BE2C (cell line): ENCODE measurements around the gene PIGQ. TPM values are rescaled to one million over a fixed set of nuclear protein-coding genes. Genes with fewer than 3 reads are reported as not detected.

Experiments
- DNase-seq: peaks from one replicate; pipeline ENCODE4 v3.0.0-alpha.2; 2020
- H3K27me3 ChIP-seq: fragments of 250-450 bp; sonication (Bioruptor Pico); 2 replicates; pipeline ENCODE4 v1.5.1; 2020; ENCODE audit warnings: mild to moderate bottlenecking
- H3K36me3 ChIP-seq: fragments of 250-450 bp; sonication (Bioruptor Pico); 2 replicates; pipeline ENCODE4 v1.5.1; 2020; ENCODE audit warnings: mild to moderate bottlenecking
- H3K4me1 ChIP-seq: fragments of 250-450 bp; sonication (Bioruptor Pico); 2 replicates; pipeline ENCODE4 v1.5.1; 2020
- H3K4me3 ChIP-seq: 2 replicates; pipeline ENCODE4 v1.5.1; 2011; ENCODE audit warnings: low read depth, low read length
- H3K9me3 ChIP-seq: fragments of 250-450 bp; sonication (Bioruptor Pico); 2 replicates; pipeline ENCODE4 v1.5.1; 2020
- CTCF ChIP-seq: IDR thresholded peaks from 2 replicates; pipeline ENCODE4 v1.5.1; 2012; ENCODE audit warnings: mild to moderate bottlenecking, low read depth, low read length
- polyA plus RNA-seq: library from polyadenylated mRNA; unstranded; fragments of >200 nt; gene quantifications from one replicate; pipeline ENCODE4 v1.2.1, GENCODE V29; 2012; ENCODE audit warnings: low read depth, missing spikeins; ENCODE audit not compliant: insufficient read length, insufficient read depth

PIGQ gene
- 116 TPM for polyA plus RNA-seq

- no peaks in the 10 kb centered on the region for H3K27me3 ChIP-seq
- no peaks in the 10 kb centered on the region for H3K9me3 ChIP-seq
- TF ChIP-seq CTCF, result no peak
- peak; percentile 72 for DNase-seq
- H3K4me1 ChIP-seq, result peaks cover 45% of the 10 kb centered on the region
- peak within 1 kb of the TSS; percentile 59 for H3K4me3 ChIP-seq
- H3K36me3 ChIP-seq, result peaks cover 23% of the 10 kb centered on the region
These were observed at the start of gene PIGQ for GRCh38 chr16:569445-570254. TSS of gene PIGQ (plus strand) at chr16:569968. CDS start at chr16:574075, 4,107 bp downstream.

- DNase-seq, result no peak
- TF ChIP-seq CTCF, result no peak
These were observed 48.9 kb upstream of the PIGQ start for GRCh38 chr16:520847-521246.

GRCh38 chr16:521381-522210 is 48.2 kb upstream of the PIGQ start:
- Histone ChIP-seq H3K4me1 (no peaks in the 10 kb centered on the region; the same call in 1 of the 2 replicates), H3K27me3 (no peaks in the 10 kb centered on the region), H3K4me3 (no peak overlapping the region), H3K36me3 (peaks cover 14% of the 10 kb centered on the region), H3K9me3 (no peaks in the 10 kb centered on the region)
- TF ChIP-seq CTCF, result no peak
- no peak for DNase-seq

More at GRCh38 chr16:520847-521246, 48.9 kb upstream of the PIGQ start:
- Histone ChIP-seq H3K9me3 (no peaks in the 10 kb centered on the region), H3K36me3 (peaks cover 16% of the 10 kb centered on the region), H3K27me3 (no peaks in the 10 kb centered on the region), H3K4me1 (no peaks in the 10 kb centered on the region), H3K4me3 (no peak overlapping the region)

GRCh38 chr16:522320-523096 is 47.3 kb upstream of the PIGQ start:
- Histone ChIP-seq H3K4me3 (no peak overlapping the region), H3K36me3 (peaks cover 14% of the 10 kb centered on the region), H3K27me3 (no peaks in the 10 kb centered on the region), H3K9me3 (no peaks in the 10 kb centered on the region), H3K4me1 (no peaks in the 10 kb centered on the region; the same call in 1 of the 2 replicates)
- no peak for DNase-seq
- TF ChIP-seq CTCF, result no peak

GRCh38 chr16:523097-523741 is 46.5 kb upstream of the PIGQ start:
- TF ChIP-seq CTCF, result no peak
- Histone ChIP-seq H3K36me3 (peaks cover 14% of the 10 kb centered on the region), H3K4me1 (no peaks in the 10 kb centered on the region; the same call in 1 of the 2 replicates), H3K27me3 (no peaks in the 10 kb centered on the region), H3K4me3 (no peak overlapping the region), H3K9me3 (no peaks in the 10 kb centered on the region)
- no peak for DNase-seq
